GM19351 (cell line): Measurements from ENCODE around the gene EEFSEC.

Source experiments
- ATAC-seq: cut with Tn5 transposase; IDR thresholded peaks from one replicate; pipeline ENCODE4 v1.9.1; 2021; ENCODE audit warnings: mild to moderate bottlenecking, moderate library complexity; ENCODE audit not compliant: unreplicated experiment

The EEFSEC gene

GRCh38 chr3:128434524-128434923 lies 281.2 kb downstream of the EEFSEC start:
- ATAC-seq = no peak

DNA sequence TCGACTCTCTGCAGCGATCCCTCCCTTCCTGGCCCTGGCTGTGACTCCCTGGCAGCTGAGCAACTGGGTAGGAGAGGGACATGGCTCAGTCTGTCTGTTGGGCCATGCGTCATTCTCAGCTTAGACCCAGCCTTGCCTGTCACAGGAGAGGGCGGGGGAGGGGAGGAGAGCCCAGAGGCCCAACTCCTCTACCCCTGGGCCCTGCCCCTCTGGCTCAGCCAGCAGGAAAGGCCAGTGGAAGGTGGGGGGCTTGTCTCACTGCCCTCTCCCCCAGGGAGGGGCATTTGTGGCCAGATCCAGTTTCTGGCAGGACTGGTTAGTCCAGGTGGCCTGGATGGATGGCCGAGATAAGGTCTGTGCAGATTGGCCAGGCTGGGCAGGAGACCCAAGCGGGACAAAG lies 281.8 kb downstream of the EEFSEC start:
- no peak for ATAC-seq

DNA sequence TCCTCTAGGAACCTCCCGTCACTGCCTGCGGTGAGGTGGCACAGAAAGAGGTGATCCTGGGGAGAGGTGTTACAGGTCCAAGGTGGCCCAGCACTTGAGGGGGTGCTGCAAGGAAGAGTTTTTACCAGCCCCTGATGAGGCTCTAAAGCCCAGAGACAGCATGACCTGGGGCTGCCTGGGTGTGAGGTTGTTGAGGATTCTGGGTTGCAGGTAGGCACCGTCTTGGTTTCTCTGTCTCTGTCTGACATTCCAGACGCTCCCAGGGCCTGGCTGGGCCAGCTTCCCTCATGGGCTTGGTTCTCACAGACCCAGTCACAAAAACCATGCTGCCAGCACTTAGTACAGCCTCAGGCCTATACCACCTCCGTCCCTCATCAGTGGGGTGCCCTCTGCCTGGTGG lies 282.3 kb downstream of the EEFSEC start:
- ATAC-seq = no peak

GRCh38 chr3:128436214-128436613 lies 282.9 kb downstream of the EEFSEC start:
- no peak for ATAC-seq

DNA sequence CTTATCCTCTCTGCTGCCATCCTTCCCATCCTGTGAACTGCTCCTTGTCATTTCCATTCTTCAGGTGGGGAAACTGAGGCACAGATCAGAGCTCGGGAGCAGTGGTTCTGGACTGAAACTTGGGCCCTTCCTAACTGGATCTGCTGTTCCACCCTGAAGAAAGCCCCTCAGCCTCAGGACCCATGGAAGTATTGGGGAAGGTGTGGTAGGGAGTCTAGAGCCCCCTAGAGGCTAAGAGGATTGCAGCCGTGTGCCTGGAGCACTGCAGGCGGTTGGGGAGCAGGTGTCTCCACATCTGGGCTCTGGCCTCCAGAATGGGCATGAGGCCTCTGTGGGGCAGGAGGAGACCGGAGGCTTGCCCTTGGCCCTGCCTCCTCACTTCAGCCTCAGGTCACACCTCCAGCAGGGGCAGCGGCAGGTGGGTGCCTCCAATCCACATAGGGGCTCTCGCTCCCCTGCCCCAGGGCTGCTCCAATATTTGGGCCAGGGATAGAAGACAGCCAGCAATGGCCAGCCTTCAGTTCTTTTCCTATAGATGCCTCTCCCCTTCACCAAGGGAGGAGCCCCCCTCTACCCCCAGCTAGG lies 285.3 kb downstream of the EEFSEC start:
- no peak for ATAC-seq

DNA sequence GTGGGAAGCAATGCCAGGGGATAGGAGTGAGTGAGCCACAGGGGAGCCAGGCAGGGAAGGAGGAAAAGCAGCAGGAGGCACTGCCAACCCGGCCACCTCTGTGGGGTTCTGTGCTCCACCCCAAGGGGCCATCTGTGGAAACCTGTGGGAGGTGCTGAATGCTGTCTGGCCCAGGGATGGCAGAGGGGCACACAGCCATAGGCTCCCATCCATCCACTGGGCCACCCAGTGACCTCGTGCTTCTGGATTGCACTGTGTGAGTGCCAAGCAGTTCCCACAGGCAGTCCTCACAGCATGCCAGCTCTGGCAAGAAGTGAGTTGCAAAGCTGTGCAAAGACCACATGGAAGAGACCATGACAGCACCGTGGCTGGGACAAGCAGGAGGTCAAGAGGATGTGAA lies 285.9 kb downstream of the EEFSEC start:
- no peak for ATAC-seq

- no peak for ATAC-seq
Measured at GRCh38 chr3:128442070-128442469, 288.8 kb downstream of the EEFSEC start.

GRCh38 chr3:128442949-128443348 lies 289.7 kb downstream of the EEFSEC start:
- ATAC-seq = no peak

DNA sequence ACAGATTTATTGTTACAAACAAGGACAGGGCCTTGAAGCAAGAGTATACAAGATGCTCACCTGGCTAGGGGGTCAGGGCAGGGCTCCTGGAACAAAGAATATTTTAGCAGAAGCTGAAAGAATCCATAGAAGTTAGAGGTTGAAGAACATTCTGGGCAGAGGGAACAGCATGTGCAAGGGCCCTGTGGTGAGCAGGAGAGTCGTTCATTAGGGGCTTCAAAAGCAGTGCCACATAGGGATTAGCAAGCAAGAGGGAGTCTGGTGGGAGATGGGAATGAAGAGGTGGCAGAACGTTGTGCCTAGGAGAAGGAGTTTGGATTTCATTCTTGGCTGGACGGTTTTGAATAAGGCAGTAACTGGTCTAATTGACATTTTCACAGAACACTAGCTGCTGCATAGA lies 290.5 kb downstream of the EEFSEC start:
- no peak for ATAC-seq

DNA sequence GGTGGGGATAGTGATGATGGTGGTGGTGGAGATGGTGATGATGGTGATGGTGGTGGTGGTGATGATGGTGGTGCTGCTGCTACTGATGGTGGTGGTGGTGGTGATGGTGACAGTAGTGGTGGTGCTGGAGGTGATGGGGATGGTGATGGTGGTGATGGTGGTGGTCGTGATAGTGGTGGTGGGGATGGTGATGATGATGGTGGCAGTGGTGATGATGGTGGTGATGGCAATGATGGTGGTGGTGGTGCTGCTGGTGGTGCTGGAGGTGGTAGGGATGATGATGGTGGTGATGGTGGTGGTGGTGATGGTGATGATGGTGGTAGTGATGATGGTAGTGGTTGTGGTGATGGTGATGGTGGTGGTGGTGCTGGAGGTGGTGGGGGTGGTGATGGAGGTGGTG lies 292.1 kb downstream of the EEFSEC start:
- ATAC-seq = no peak

- no peak for ATAC-seq
Measured at GRCh38 chr3:128446821-128447220, 293.5 kb downstream of the EEFSEC start.

DNA sequence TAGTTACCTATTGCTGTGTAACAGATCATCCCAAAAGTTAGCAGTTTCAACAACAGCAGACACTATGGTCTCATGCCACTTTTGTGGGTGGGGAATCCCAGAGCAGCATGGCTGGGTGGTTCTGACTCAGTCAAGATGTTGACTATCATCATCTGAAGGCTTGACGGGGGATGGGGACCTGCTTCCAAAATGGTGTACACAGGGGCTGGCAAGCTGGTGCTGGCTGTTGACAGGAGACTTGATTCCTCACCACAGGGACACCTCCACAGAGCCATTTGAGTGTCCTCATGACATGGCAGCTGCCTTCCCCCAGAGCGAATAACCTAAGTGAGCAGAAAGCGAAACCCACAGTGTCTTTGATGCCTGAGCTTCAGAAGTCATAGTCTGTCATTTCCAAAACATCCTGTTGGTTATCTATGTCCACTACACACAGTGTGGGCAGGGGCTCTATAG lies 294.3 kb downstream of the EEFSEC start:
- ATAC-seq = no peak

DNA sequence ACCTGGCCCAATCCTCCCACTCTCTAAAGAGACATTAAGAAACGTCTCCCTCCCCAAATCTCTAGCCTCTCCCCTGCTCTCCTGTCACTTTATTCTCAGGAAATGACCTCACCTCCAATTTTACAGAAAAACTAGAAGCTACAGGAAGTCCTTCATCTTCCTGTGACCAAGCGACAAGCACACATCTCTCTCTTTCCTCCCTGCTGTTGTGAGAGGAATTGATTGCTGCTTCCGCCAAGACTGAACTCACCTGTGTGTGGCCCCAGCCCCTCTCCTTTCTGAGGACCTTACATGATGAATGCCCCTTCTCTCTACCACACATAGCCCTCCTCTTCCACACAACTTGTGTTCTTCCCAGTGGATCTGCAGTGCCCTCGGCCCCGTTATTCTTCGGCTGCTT lies 295.2 kb downstream of the EEFSEC start:
- no peak for ATAC-seq

DNA sequence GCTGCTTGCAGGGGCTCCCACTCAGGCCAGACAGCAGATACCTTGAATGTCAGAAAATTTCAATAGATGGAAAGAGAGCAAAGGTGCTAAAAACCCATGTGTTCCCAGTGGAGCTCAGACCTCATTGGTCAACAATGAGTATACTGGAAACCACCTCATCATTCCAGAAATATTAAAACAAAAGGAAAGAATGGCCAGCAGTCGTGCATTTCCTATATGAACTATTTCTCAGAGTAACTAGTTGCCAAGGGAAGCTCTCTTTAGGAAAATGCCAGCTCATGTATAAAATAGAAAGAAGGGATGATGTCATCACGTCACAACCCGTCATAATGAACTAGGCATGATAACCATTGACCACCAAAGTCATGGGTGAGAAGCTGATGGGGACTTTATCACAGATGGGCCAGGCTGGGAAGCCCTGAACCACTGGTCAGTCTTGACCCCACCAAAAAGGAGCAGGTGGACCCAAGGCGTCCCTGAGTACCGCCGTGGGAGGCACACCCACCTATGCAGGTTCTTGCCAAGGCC lies 295.9 kb downstream of the EEFSEC start:
- no peak for ATAC-seq

- no peak for ATAC-seq
Measured at GRCh38 chr3:128452120-128452519, 298.8 kb downstream of the EEFSEC start.

DNA sequence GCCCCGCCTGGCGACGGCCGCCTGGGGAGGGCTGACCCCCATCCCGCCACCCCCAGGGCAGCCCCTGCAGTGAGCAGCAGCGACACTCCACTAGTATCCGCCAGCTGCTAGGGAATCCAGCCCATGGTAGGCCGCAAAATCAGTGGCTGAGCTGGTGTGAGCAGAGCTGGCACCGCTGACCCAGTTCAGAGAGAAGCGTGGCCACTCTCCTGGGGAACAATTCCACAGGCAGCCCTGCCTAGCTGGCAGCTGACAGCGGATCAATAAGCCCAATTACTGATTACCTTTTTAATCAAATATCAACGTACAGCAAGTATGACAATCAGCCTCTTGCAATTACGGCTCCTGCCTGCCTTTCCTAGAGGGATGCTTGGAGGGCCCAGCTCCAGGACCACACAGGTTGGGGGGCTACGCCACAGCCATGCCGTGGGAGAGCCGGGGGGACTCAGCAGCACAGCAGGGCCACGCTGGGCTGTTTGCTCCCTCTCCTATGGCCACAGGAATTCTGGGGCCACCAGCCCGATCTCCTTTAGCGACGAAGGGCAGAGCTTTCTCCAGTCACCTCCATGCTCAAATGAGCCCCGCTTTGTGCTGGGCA lies 299.5 kb downstream of the EEFSEC start:
- no peak for ATAC-seq

DNA sequence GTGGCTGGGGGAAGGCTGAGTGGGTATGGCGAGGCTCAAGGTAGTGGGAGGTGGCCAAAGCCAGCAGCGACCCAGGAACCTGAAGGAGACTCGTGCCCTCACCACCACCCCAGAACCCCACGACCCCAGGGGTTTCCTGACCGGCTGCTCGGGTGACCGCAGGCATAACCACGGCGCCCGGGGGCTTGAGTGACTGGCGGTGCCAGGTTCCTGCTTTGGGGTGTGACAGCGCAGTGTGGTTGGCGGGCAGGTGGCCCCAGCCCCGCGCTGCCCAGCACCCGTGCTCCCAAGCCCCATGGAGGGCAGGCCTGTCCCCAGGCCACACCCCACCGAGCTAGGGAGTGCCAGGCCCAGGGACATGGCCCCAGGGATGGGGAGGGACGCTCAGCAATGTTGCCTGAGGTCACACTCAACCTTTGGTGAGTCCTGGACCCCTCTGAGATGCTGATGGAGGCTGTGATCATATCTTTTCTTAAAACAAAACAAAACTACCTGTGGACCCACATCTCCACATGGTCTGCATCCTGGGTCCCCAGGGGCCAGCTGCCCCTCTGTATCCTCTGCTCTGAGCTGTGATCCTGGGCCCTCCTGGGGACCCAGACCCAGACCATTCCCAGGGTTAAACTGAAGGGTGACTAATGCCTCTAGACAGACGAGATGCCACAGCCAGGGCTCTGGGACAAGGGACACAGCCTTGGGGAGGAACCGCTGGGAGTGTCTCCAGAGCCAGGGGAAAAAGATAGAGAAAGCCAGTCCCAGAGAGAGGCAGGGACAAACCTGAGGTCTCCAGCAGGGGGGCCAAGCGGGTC lies 300.4 kb downstream of the EEFSEC start:
- no peak for ATAC-seq

- ATAC-seq = no peak
Measured at GRCh38 chr3:128454310-128454618, 301.0 kb downstream of the EEFSEC start.

- ATAC-seq = no peak
Measured at GRCh38 chr3:128455116-128455515, 301.8 kb downstream of the EEFSEC start.

DNA sequence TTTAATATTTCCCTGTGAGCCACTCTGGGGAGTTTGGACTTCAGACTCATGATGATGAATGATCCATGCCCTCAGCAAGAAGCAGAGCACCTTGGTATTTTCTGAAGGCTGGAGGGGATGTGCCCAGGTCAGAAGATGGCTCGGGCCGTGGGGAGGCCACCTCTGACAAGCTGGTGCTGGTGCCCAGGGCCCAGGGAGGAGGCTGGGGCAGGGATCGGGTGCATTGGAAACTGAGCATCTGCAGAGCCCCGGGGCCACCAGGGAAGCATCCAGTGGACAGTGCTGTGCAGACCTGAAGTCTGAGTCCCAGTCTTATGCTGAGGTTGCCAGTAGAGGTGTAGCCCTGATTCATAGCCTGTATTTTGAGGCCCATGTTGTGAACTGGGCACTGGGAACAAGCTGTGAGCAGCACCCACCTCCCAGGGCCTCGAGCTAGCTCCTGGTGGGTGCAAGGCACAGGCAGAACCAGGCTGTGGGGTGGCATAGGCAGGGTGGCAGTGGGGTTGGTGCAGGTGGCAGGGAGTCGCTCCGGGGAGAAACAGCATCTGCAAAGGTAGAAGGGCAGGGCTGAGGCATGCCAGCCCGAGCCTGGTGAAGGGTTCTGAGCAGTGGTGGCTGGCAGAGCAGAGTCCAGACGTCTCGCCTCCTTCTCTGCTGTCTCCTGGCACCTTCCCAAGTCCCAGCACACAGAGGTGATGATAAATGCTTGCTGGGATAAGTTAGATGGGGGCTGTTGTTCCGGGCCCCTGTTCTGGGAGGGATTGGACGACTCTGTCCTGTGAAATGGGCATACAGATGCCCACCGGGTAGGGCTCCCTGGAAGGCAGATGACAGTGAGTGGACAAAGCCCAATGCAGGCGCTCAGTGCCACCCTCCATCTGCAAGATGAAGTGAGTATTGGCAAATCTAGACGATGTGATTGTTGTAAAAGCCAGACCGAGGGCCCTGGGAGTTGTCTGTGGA lies 302.8 kb downstream of the EEFSEC start:
- ATAC-seq = no peak
